HEK293 (cell line): Measurements from ENCODE around the gene PSMD8.

ENCODE experiments used
- CTCF ChIA-PET: fragments of 350-600 bp; formaldehyde crosslinking; extraction: SDS; loops from one replicate; lab custom pipeline; 2021; ENCODE audit warnings: antibody characterized with exemption; lab: Yijun Ruan, JAX
- POLR2A ChIA-PET: fragments of 300-600 bp; formaldehyde crosslinking; extraction: SDS; loops from one replicate; lab custom pipeline; 2020; ENCODE audit warnings: antibody characterized with exemption, inconsistent platforms; lab: Yijun Ruan, JAX
- H3K27ac ChIP-seq: fragments of 200-500 bp; sonication (Bioruptor generic); 2 replicates; pipeline ENCODE4 v1.5.1; 2014; ENCODE audit warnings: low read depth, low read length, control low read depth, inconsistent platforms; ENCODE audit errors: extremely low read depth
- H3K36me3 ChIP-seq, 2 experiments: fragments of 200-500 bp in 1 of 2; sonication (Bioruptor generic) in 1 of 2; 1 replicate in 1 of 2; 2 replicates in 1 of 2; pipeline ENCODE4 v1.5.1; 2014 to 2017; ENCODE audit warnings: inconsistent platforms in 2 of 2, low read length in 2 of 2; ENCODE audit not compliant: control insufficient read depth in 2 of 2, insufficient read depth in 1 of 2
- H3K4me1 ChIP-seq: fragments of 200-500 bp; sonication (Bioruptor generic); 2 replicates; pipeline ENCODE4 v1.5.1; 2014; ENCODE audit warnings: mild to moderate bottlenecking, low read length, inconsistent platforms; ENCODE audit not compliant: control insufficient read depth, insufficient read depth
- H3K4me3 ChIP-seq: 2 replicates; pipeline ENCODE4 v1.5.1; 2011; ENCODE audit warnings: low read depth, mild to moderate bottlenecking, control low read depth, low read length, moderate library complexity
- H3K9me3 ChIP-seq: fragments of 200-500 bp; sonication (Bioruptor generic); 2 replicates; pipeline ENCODE4 v1.5.1; 2014; ENCODE audit warnings: low read depth, low read length, inconsistent platforms; ENCODE audit not compliant: control insufficient read depth, insufficient read depth
- AEBP2 ChIP-seq: fragments of 450-650 bp; formaldehyde crosslinking; IDR thresholded peaks from 2 replicates; pipeline ENCODE4 v1.5.1; 2016; ENCODE audit warnings: missing biosample characterization, missing genetic modification characterization, borderline replicate concordance
- KLF17 ChIP-seq: fragments of 450-650 bp; formaldehyde crosslinking; IDR thresholded peaks from 2 replicates; pipeline ENCODE4 v1.5.1; 2016; ENCODE audit warnings: missing biosample characterization, missing genetic modification characterization
- KLF8 ChIP-seq: fragments of 450-650 bp; formaldehyde crosslinking; IDR thresholded peaks from 2 replicates; pipeline ENCODE4 v1.5.1; 2016; ENCODE audit warnings: missing biosample characterization, missing genetic modification characterization
- PATZ1 ChIP-seq: fragments of 450-650 bp; formaldehyde crosslinking; IDR thresholded peaks from 2 replicates; pipeline ENCODE4 v1.5.1; 2016; ENCODE audit warnings: missing biosample characterization, missing genetic modification characterization
- ZBTB10 ChIP-seq: fragments of 450-650 bp; formaldehyde crosslinking; IDR thresholded peaks from 2 replicates; pipeline ENCODE4 v1.5.1; 2016; ENCODE audit warnings: missing biosample characterization, missing genetic modification characterization
- ZBTB11 ChIP-seq: fragments of 450-650 bp; formaldehyde crosslinking; conservative IDR thresholded peaks from 2 replicates; pipeline ENCODE4 v1.5.1; 2016; ENCODE audit warnings: low read depth, missing biosample characterization, missing genetic modification characterization
- ZBTB49 ChIP-seq: fragments of 450-650 bp; formaldehyde crosslinking; IDR thresholded peaks from 2 replicates; pipeline ENCODE4 v1.5.1; 2016; ENCODE audit warnings: missing biosample characterization, missing genetic modification characterization, low read depth
- ZFHX2 ChIP-seq: fragments of 450-650 bp; formaldehyde crosslinking; conservative IDR thresholded peaks from 2 replicates; pipeline ENCODE4 v1.5.1; 2016; ENCODE audit warnings: missing biosample characterization, missing genetic modification characterization
- ZNF112 ChIP-seq: fragments of 450-650 bp; formaldehyde crosslinking; IDR thresholded peaks from 2 replicates; pipeline ENCODE4 v1.5.0; 2017; ENCODE audit warnings: missing biosample characterization, missing genetic modification characterization
- ZNF157 ChIP-seq: fragments of 450-650 bp; formaldehyde crosslinking; IDR thresholded peaks from 2 replicates; pipeline ENCODE4 v1.5.1; 2016; ENCODE audit warnings: missing biosample characterization, missing genetic modification characterization
- ZNF223 ChIP-seq: fragments of 450-650 bp; formaldehyde crosslinking; IDR thresholded peaks from 2 replicates; pipeline ENCODE4 v1.5.1; 2016; ENCODE audit warnings: missing biosample characterization, missing genetic modification characterization
- ZNF366 ChIP-seq: fragments of 450-650 bp; formaldehyde crosslinking; conservative IDR thresholded peaks from 2 replicates; pipeline ENCODE4 v1.5.1; 2016; ENCODE audit warnings: missing biosample characterization, missing genetic modification characterization
- ZNF449 ChIP-seq: fragments of 450-650 bp; formaldehyde crosslinking; IDR thresholded peaks from 2 replicates; pipeline ENCODE4 v1.5.1; 2017; ENCODE audit warnings: missing biosample characterization, mild to moderate bottlenecking, missing genetic modification characterization, moderate library complexity
- ZNF639 ChIP-seq: fragments of 450-650 bp; formaldehyde crosslinking; IDR thresholded peaks from 2 replicates; pipeline ENCODE4 v1.5.1; 2016; ENCODE audit warnings: missing biosample characterization, missing genetic modification characterization
- ZNF677 ChIP-seq: fragments of 450-650 bp; IDR thresholded peaks from 2 replicates; pipeline ENCODE4 v1.5.0; 2018; ENCODE audit warnings: missing biosample characterization, mild to moderate bottlenecking, missing genetic modification characterization, moderate library complexity
- ZNF837 ChIP-seq: fragments of 450-650 bp; formaldehyde crosslinking; IDR thresholded peaks from 2 replicates; pipeline ENCODE4 v1.5.1; 2016; ENCODE audit warnings: missing biosample characterization, missing genetic modification characterization
- ZSCAN4 ChIP-seq: fragments of 450-650 bp; formaldehyde crosslinking; IDR thresholded peaks from 2 replicates; pipeline ENCODE4 v1.5.1; 2017; ENCODE audit warnings: missing biosample characterization, missing genetic modification characterization

The PSMD8 gene

GRCh38 chr19:38336638-38337359 lies 37.6 kb upstream of the PSMD8 start:
- Histone ChIP-seq H3K36me3 (peaks cover 0 to 4% of the 10 kb centered on the region in 2 experiments; a peak in 1 of 3 replicates), H3K4me3 (peak overlapping the region; percentile 66), H3K27ac (peak overlapping the region; percentile 80), H3K4me1 (peaks cover 14% of the 10 kb centered on the region), H3K9me3 (no peaks in the 10 kb centered on the region)
- ChIA-PET CTCF (interaction anchor here (0.6 to 9.9 kb wide), 24 partner anchors 11 to 609 kb away, joined by 3 to 183 read pairs (median 5); partner anchors contain the start of genes FAM98C and PSMD8), POLR2A (interaction anchor here (0.6 to 5.5 kb wide), 12 partner anchors 9 to 102 kb away, joined by 3 to 83 read pairs (median 8); partner anchors contain the start of genes GGN, PSMD8, SPINT2 and SPRED3)
- no peak for TF ChIP-seq ZBTB49 (tag by site-specific recombination)
- peak; percentile 98 for TF ChIP-seq ZFHX2
- peak; percentile 12; the same call in 1 of the 2 replicates for TF ChIP-seq ZNF223 (tag by site-specific recombination)
- TF ChIP-seq ZSCAN4 (tag by site-specific recombination) = peak; percentile 28; the same call in 1 of the 2 replicates
- TF ChIP-seq ZBTB11 (tag by site-specific recombination) = peak; percentile 90
- TF ChIP-seq ZBTB10 (tag by site-specific recombination) = peak; percentile 98
- peak; percentile 75 for TF ChIP-seq ZNF639
- no peak for TF ChIP-seq ZNF157
- TF ChIP-seq KLF17 (tag by site-specific recombination) = peak; percentile 73
- no peak for TF ChIP-seq ZNF366 (tag by site-specific recombination)
- no peak for TF ChIP-seq ZNF677 (tag by site-specific recombination)
- no peak for TF ChIP-seq AEBP2
- TF ChIP-seq ZNF837 (tag by site-specific recombination) = no peak
- TF ChIP-seq KLF8 (tag by site-specific recombination) = peak; percentile 97
- TF ChIP-seq PATZ1 (tag by site-specific recombination) = peak; percentile 100
- TF ChIP-seq ZNF449 = peak; percentile 30; the same call in 1 of the 2 replicates
- no peak for TF ChIP-seq ZNF112
